GF-D8 (cell line): ENCODE results near the gene SLC35A1.

Source experiments
- DNase-seq: peaks from one replicate; lab custom pipeline; 2025; lab: John Stamatoyannopoulos, UW

Gene SLC35A1

DNA sequence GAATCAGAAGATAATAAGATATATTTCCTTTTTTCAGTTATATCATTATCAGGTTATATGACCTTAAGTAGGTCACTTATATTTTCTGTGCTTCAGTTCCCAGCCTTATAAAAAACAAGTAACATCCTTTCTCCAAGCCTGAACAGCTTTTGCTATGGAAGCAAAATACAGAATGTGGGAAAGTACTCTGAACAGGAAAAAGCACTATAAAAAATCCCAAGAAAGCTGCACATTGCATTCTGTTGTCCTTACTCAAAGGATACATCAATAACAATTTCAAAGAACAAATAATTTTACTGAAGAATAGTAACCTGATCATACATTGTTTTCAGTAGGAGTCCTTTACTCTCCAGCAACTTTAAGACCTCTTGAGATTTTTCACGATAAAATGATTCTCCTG is 56.4 kb downstream of the SLC35A1 start:
- DNase-seq = no peak

- DNase-seq = no peak
Measured at GRCh38 chr6:87534377-87535047, 61.7 kb downstream of the SLC35A1 start.

- no peak for DNase-seq
Measured at GRCh38 chr6:87538510-87539260, 65.9 kb downstream of the SLC35A1 start.

DNA sequence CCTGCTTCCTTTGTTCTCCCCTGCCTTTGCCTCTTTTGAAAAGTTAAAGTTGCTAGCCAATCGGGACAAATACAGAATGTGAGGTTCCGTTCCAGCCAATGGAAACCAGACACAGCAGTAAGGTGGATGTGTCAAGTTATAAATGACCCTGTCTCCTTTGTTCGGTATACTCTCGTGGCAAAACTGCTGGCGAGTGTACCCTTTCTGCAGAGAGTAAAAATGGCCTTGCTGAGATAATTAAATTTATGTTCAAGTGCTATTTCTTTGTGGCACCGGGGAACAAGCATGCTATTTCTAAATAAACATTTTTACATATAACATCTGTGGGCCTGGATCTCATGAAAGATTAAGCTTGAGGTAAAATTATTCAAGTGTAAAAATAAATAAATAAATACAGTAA is 66.8 kb downstream of the SLC35A1 start:
- no peak for DNase-seq

DNA sequence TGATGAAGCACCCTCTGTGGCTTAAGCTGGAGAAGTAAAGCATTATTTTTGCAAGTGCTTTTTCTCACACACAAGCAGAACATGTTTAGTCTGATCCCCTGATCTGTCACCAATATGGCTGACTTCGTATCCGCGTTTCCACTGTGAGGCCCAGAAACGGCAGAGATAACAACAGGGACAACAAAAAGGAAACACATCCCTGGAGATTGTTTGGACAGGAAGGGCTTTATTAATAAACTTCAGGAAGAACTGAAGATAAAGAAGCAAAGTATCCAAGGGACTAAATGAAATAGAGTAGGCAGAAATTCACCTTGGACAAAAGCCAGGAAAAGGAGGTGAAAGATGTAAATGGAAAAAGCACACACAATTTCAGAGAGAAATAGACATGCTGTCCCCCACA is 67.8 kb downstream of the SLC35A1 start:
- no peak for DNase-seq

DNA sequence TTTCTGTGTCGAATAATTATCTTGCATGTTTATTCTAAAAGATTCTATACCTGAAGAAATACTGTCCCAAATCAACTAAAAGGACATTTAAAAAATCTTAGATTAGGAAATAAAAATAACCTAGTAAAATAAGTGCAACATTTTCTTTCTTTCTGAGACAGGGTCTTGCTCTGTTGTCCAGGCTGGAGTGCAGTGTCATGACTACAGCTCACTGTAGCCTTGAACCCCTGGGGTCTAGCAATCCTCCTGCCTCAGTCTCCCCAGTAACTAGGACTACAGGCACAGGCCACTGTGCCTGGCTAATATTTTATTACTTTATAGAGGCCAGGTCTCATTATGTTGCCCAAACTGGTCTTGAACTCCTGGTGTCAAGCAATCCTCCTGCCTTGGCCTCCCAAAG is 68.3 kb downstream of the SLC35A1 start:
- no peak for DNase-seq

GRCh38 chr6:87541744-87542143 is 69.0 kb downstream of the SLC35A1 start:
- DNase-seq = no peak

- DNase-seq = no peak
Measured at GRCh38 chr6:87543696-87544473, 71.1 kb downstream of the SLC35A1 start.

DNA sequence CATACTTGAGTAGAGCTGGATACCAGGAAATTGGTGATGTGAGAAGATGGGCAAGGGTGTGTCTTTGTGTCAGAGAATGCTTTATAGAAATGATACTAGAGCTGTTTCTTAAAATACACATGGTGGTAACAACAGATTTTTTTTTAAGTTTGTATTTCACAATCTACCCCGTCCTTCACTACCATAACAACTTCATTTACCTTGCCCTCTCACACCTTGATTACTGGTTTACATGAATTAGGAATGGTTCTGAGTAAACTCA is 71.6 kb downstream of the SLC35A1 start:
- DNase-seq = no peak

DNA sequence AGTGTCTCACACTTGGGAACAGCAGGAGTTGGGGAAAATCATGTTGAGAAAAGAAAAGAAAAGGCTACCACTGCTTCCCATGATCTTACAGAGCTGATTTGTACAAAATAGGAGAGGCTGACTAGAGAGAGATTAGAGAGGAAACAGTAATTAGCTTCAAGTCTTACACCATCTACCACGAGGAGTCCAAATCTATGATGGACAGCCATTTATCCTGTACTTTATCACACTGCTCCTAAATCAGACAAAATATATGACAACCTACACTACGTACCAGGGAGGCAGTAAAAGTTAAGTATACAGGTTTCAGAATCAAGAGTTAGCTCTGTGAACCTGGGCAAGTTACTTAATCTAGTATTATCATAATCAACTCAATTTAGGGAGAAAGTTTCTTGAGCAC is 79.0 kb downstream of the SLC35A1 start:
- no peak for DNase-seq

- DNase-seq = no peak
Measured at GRCh38 chr6:87553159-87553765, 80.5 kb downstream of the SLC35A1 start.

- DNase-seq = no peak
Measured at GRCh38 chr6:87555506-87555905, 82.7 kb downstream of the SLC35A1 start.

DNA sequence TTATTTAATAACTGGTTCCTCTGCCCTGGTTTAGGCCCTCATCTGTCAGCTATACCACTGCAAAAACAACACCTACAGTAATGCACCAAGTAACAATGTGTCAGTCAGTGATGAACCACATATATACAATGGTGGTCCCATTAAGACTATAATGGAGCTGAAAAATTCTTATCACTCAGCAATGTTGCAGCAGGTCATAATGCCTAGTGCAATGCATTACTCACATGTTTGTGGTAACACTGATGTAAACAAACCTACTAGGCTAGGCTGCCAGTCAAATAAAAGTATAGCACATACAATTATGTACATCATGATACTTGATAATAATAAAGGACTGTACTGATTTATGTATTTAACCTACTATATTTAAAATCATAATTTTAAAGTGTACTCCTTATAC is 85.7 kb downstream of the SLC35A1 start:
- no peak for DNase-seq

DNA sequence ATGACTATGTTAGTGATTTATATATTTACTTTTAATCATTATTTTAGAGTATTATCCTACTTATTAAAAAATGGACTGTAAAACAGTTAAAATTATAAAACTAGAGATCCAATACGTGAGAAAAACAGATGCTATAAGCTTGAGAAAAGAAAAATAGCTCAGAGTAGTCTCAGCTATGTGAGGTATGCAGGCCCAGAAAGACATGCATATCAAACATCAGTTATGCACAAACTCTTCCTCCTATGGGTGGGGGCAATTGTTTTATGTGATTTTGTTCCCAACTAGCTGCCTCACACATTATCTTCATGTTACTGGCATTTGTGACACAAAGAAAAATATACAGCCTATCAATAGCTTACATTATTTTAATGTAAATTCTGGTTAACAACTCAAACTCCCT is 88.2 kb downstream of the SLC35A1 start:
- no peak for DNase-seq
